Measurements from ENCODE around the gene FAM135A. TPM values are rescaled to one million over a fixed set of nuclear protein-coding genes. Genes with fewer than 3 reads are reported as not detected.
"Not testable (repeated sequence)": the region's sequence is repeated elsewhere in the genome, so short reads cannot be mapped to it uniquely, and the experiment has no call there.

FAM135A gene
- total RNA-seq, 2 donors from 2014 or later: 19.5 TPM

GRCh38 chr6:70489364-70489763, 76.1 kb downstream of the FAM135A start:
- Histone ChIP-seq H3K27ac (no peak overlapping the region), H3K9me3 (no peaks in the 10 kb centered on the region), H3K4me1 (no peaks in the 10 kb centered on the region), H3K4me3 (no peak overlapping the region), H3K27me3 (no peaks in the 10 kb centered on the region), H3K36me3 (no peaks in the 10 kb centered on the region)
- no peak for DNase-seq (ENCODE audit: low spot score)
- no peak for TF ChIP-seq CTCF (IDR thresholded peaks at IDR 0.05)

GRCh38 chr6:70494833-70495232, 81.5 kb downstream of the FAM135A start:
- Histone ChIP-seq H3K27me3 (no peaks in the 10 kb centered on the region), H3K27ac (no peak overlapping the region), H3K4me3 (no peak overlapping the region), H3K36me3 (no peaks in the 10 kb centered on the region), H3K9me3 (peaks cover 0 to 11% of the 10 kb centered on the region in 2 donors), H3K4me1 (no peaks in the 10 kb centered on the region)
- no peak for DNase-seq (ENCODE audit: low spot score)
- TF ChIP-seq CTCF (IDR thresholded peaks at IDR 0.05): no peak

GRCh38 chr6:70495790-70496189, 82.5 kb downstream of the FAM135A start:
- H3K9me3 ChIP-seq: peaks cover 0 to 11% of the 10 kb centered on the region in 2 donors
- H3K27me3 ChIP-seq; H3K27ac ChIP-seq; H3K36me3 ChIP-seq; DNase-seq (ENCODE audit: low spot score); H3K4me3 ChIP-seq; H3K4me1 ChIP-seq: not testable (repeated sequence)

- no peak overlapping the region for H3K4me3 ChIP-seq
- no peak for TF ChIP-seq CTCF (IDR thresholded peaks at IDR 0.05)
- H3K27me3 ChIP-seq: no peaks in the 10 kb centered on the region
- H3K27ac ChIP-seq: no peak overlapping the region
- peaks cover 31% of the 10 kb centered on the region for H3K36me3 ChIP-seq
- H3K4me1 ChIP-seq: no peaks in the 10 kb centered on the region
- peaks cover 8 to 28% of the 10 kb centered on the region in 2 donors for H3K9me3 ChIP-seq
- DNase-seq (ENCODE audit: low spot score): no peak
Measured at GRCh38 chr6:70502484-70502883, 89.2 kb downstream of the FAM135A start.

GRCh38 chr6:70503813-70504465, 90.6 kb downstream of the FAM135A start:
- Histone ChIP-seq H3K9me3 (peaks cover 8 to 23% of the 10 kb centered on the region in 2 donors), H3K4me1 (no peaks in the 10 kb centered on the region), H3K27ac (no peak overlapping the region), H3K4me3 (no peak overlapping the region), H3K36me3 (peaks cover 31% of the 10 kb centered on the region), H3K27me3 (no peaks in the 10 kb centered on the region)
- no peak for TF ChIP-seq CTCF (IDR thresholded peaks at IDR 0.05)
- DNase-seq (ENCODE audit: low spot score): no peak

GRCh38 chr6:70506321-70506720, 93.0 kb downstream of the FAM135A start:
- no peak overlapping the region for H3K4me3 ChIP-seq
- peaks cover 8 to 17% of the 10 kb centered on the region in 2 donors for H3K9me3 ChIP-seq
- no peak for DNase-seq (ENCODE audit: low spot score)
- H3K27ac ChIP-seq: no peak overlapping the region
- no peak for TF ChIP-seq CTCF (IDR thresholded peaks at IDR 0.05)
- H3K27me3 ChIP-seq: no peaks in the 10 kb centered on the region
- peaks cover 31% of the 10 kb centered on the region for H3K36me3 ChIP-seq
- no peaks in the 10 kb centered on the region for H3K4me1 ChIP-seq
